ENCODE measurements around the gene RELL2. TPM values are rescaled to one million over a fixed set of nuclear protein-coding genes. Genes with fewer than 3 reads are reported as not detected.

The RELL2 gene
- total RNA-seq, 1 experiment from 2014 or later: 3.3 TPM

- no peaks in the 10 kb centered on the region for H4K20me1 ChIP-seq (ENCODE audit: insufficient read depth)
- H3K4me2 ChIP-seq: no peak overlapping the region
- H2AFZ ChIP-seq: no peak overlapping the region
- no peaks in the 10 kb centered on the region for H3K9me2 ChIP-seq (ENCODE audit: insufficient read depth)
- no peaks in the 10 kb centered on the region; the same call in 1 of the 2 replicates for H3K36me3 ChIP-seq (ENCODE audit: low read depth)
- H3F3A ChIP-seq (ENCODE audit: insufficient read depth, low read depth): peaks cover 29% of the 10 kb centered on the region
- BruUV-seq (replicated peaks): no TSS peak
- H3K27me3 ChIP-seq (ENCODE audit: insufficient read depth, low read depth): no peaks in the 10 kb centered on the region
- H3K4me1 ChIP-seq (replicated peaks; ENCODE audit: insufficient read depth): peaks cover 22% of the 10 kb centered on the region
- H3K9me3 ChIP-seq (ENCODE audit: insufficient read depth, low read depth): no peaks in the 10 kb centered on the region
- TF ChIP-seq EZH2 (IDR thresholded peaks at IDR 0.05; ENCODE audit: low read depth) (no peak), CTCF (conservative IDR thresholded peaks at IDR 0.05) (no peak)
- H3K27ac ChIP-seq: no peak overlapping the region
- CTCF ChIA-PET: no interaction called here
- DNase-seq: peak in 1 of 2 experiments; percentile 20
- no peak overlapping the region for H3K4me3 ChIP-seq
- intact Hi-C loops (cut with micrococcal nuclease; ENCODE audit: unreplicated experiment): loop anchor here (10.0 kb wide), 1 partner anchor 871 kb away; no protein-coding TSS in a partner anchor
- POLR2A ChIA-PET (ENCODE audit: unreplicated experiment): no interaction called here
- H3K79me2 ChIP-seq (ENCODE audit: low read depth): peaks cover 26% of the 10 kb centered on the region
Measured at GRCh38 chr5:141683596-141684141, 46.9 kb downstream of the RELL2 start.

- intact Hi-C loops (cut with micrococcal nuclease; ENCODE audit: unreplicated experiment): loop anchor here (10.0 kb wide), 1 partner anchor 869 kb away; no protein-coding TSS in a partner anchor
- Histone ChIP-seq H3F3A (ENCODE audit: insufficient read depth, low read depth) (peaks cover 26% of the 10 kb centered on the region), H3K79me2 (ENCODE audit: low read depth) (peaks cover 8% of the 10 kb centered on the region), H3K9me3 (ENCODE audit: insufficient read depth, low read depth) (no peaks in the 10 kb centered on the region), H3K27me3 (ENCODE audit: insufficient read depth, low read depth) (no peaks in the 10 kb centered on the region), H3K27ac (no peak overlapping the region), H2AFZ (no peak overlapping the region), H4K20me1 (ENCODE audit: insufficient read depth) (no peaks in the 10 kb centered on the region), H3K4me1 (replicated peaks; ENCODE audit: insufficient read depth) (peaks cover 17% of the 10 kb centered on the region), H3K9me2 (ENCODE audit: insufficient read depth) (no peaks in the 10 kb centered on the region), H3K4me2 (no peak overlapping the region), H3K4me3 (no peak overlapping the region), H3K36me3 (ENCODE audit: low read depth) (no peaks in the 10 kb centered on the region)
- ChIA-PET CTCF (no interaction called here), POLR2A (ENCODE audit: unreplicated experiment) (no interaction called here)
- no peak for TF ChIP-seq CTCF (conservative IDR thresholded peaks at IDR 0.05)
- no peak for TF ChIP-seq EZH2 (IDR thresholded peaks at IDR 0.05; ENCODE audit: low read depth)
- no peak for DNase-seq
- BruUV-seq (replicated peaks): no TSS peak
Measured at GRCh38 chr5:141685591-141685990, 48.8 kb downstream of the RELL2 start.

- no peaks in the 10 kb centered on the region for H3K9me3 ChIP-seq (ENCODE audit: insufficient read depth, low read depth)
- intact Hi-C loops (cut with micrococcal nuclease; ENCODE audit: unreplicated experiment): loop anchor here (10.0 kb wide), 1 partner anchor 868 kb away; no protein-coding TSS in a partner anchor
- H3F3A ChIP-seq (ENCODE audit: insufficient read depth, low read depth): peaks cover 17% of the 10 kb centered on the region; the same call in 1 of the 2 replicates
- no peak overlapping the region for H3K27ac ChIP-seq
- peaks cover 7% of the 10 kb centered on the region for H3K4me1 ChIP-seq (replicated peaks; ENCODE audit: insufficient read depth)
- H2AFZ ChIP-seq: no peak overlapping the region
- H3K9me2 ChIP-seq (ENCODE audit: insufficient read depth): no peaks in the 10 kb centered on the region
- ChIA-PET CTCF (interaction anchor here (1.0 kb wide), 1 partner anchor 273 kb away, joined by 3 read pairs; no protein-coding TSS in a partner anchor), POLR2A (ENCODE audit: unreplicated experiment) (no interaction called here)
- BruUV-seq (replicated peaks): no TSS peak
- H3K4me3 ChIP-seq: no peak overlapping the region
- no peak for DNase-seq
- no peaks in the 10 kb centered on the region for H3K27me3 ChIP-seq (ENCODE audit: insufficient read depth, low read depth)
- no peaks in the 10 kb centered on the region for H4K20me1 ChIP-seq (ENCODE audit: insufficient read depth)
- no peak overlapping the region for H3K4me2 ChIP-seq
- H3K79me2 ChIP-seq (ENCODE audit: low read depth): no peaks in the 10 kb centered on the region
- TF ChIP-seq EZH2 (IDR thresholded peaks at IDR 0.05; ENCODE audit: low read depth): no peak
- TF ChIP-seq CTCF (conservative IDR thresholded peaks at IDR 0.05): no peak
- no peaks in the 10 kb centered on the region for H3K36me3 ChIP-seq (ENCODE audit: low read depth)
Measured at GRCh38 chr5:141686648-141687416, 50.0 kb downstream of the RELL2 start.

Other genes with a start within 250 kb of the RELL2 start
- gene PCDHGB4, start 249.3 kb upstream of the RELL2 start, total RNA-seq (2021): not detected in 2 replicates
- gene PCDHGA8, start 244.4 kb upstream of the RELL2 start, total RNA-seq (2021): not detected in 2 replicates
- not detected in 2 replicates for gene PCDHGB5, start 239.1 kb upstream of the RELL2 start, total RNA-seq (2021)
- gene PCDHGA9, start 234.2 kb upstream of the RELL2 start, total RNA-seq (2021): not detected in 2 replicates
- gene PCDHGB6, start 229.0 kb upstream of the RELL2 start, total RNA-seq (2021): not detected in 2 replicates
- gene PCDHGA10, start 224.0 kb upstream of the RELL2 start, total RNA-seq (2021): 0.13 and 0.15 TPM in 2 replicates
- gene PCDHGB7, start 219.3 kb upstream of the RELL2 start, total RNA-seq (2021): 0.13 and 0.17 TPM in 2 replicates
- gene PCDHGA11, start 215.9 kb upstream of the RELL2 start, total RNA-seq (2021): 0.18 and 0.22 TPM in 2 replicates
- not detected in 2 replicates for gene PCDHGA12, start 206.5 kb upstream of the RELL2 start, total RNA-seq (2021)
- 0.50 and 0.53 TPM in 2 replicates for gene PCDHGC3, start 161.0 kb upstream of the RELL2 start, total RNA-seq (2021)
- not detected in 2 replicates for gene PCDHGC4, start 152.0 kb upstream of the RELL2 start, total RNA-seq (2021)
- not detected in 2 replicates for gene PCDHGC5, start 147.9 kb upstream of the RELL2 start, total RNA-seq (2021)
- gene DIAPH1, start 18.0 kb upstream of the RELL2 start, total RNA-seq (2021): 148 and 157 TPM in 2 replicates
- gene HDAC3, start 148 bp upstream of the RELL2 start, total RNA-seq (2021): 76.0 and 87.0 TPM in 2 replicates
- gene FCHSD1, start 14.4 kb downstream of the RELL2 start, total RNA-seq (2021): 36.4 and 36.6 TPM in 2 replicates
- gene ARAP3, start 45.2 kb downstream of the RELL2 start, total RNA-seq (2021): 25.8 and 28.0 TPM in 2 replicates
- gene PCDH1, start 241.4 kb downstream of the RELL2 start, total RNA-seq (2021): 88.5 and 101 TPM in 2 replicates

Measured in PC-9 (cell line).